GM12864 (cell line): ENCODE measurements around the gene CFAP46.

Experiments used
- DNase-seq: peaks from one replicate; pipeline ENCODE4 v3.0.0-alpha.2; 2011; ENCODE audit warnings: low read depth
- H3K4me3 ChIP-seq: 2 replicates; pipeline ENCODE4 v1.5.1; 2011; ENCODE audit warnings: mild to moderate bottlenecking, low read depth, low read length, control low read depth
- TF ChIP-seq, protein P1 (sequence below): IDR thresholded peaks from 2 replicates; pipeline ENCODE4 v1.5.1; 2011; ENCODE audit warnings: low read depth, mild to moderate bottlenecking, moderate library complexity, low read length, control low read depth, inconsistent platforms; ENCODE audit errors: missing control alignments

CFAP46 gene

GRCh38 chr10:132885451-132886210, 56.7 kb downstream of the CFAP46 start:
- TF ChIP-seq, protein P1, sequence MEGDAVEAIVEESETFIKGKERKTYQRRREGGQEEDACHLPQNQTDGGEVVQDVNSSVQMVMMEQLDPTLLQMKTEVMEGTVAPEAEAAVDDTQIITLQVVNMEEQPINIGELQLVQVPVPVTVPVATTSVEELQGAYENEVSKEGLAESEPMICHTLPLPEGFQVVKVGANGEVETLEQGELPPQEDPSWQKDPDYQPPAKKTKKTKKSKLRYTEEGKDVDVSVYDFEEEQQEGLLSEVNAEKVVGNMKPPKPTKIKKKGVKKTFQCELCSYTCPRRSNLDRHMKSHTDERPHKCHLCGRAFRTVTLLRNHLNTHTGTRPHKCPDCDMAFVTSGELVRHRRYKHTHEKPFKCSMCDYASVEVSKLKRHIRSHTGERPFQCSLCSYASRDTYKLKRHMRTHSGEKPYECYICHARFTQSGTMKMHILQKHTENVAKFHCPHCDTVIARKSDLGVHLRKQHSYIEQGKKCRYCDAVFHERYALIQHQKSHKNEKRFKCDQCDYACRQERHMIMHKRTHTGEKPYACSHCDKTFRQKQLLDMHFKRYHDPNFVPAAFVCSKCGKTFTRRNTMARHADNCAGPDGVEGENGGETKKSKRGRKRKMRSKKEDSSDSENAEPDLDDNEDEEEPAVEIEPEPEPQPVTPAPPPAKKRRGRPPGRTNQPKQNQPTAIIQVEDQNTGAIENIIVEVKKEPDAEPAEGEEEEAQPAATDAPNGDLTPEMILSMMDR = no peak
- DNase-seq = no peak
- no peak overlapping the region for H3K4me3 ChIP-seq

- DNase-seq = no peak
- TF ChIP-seq, protein P1 = no peak
These were observed 57.6 kb downstream of the CFAP46 start for GRCh38 chr10:132884691-132885271.

GRCh38 chr10:132884041-132884440, 58.3 kb downstream of the CFAP46 start:
- no peak overlapping the region for H3K4me3 ChIP-seq
- TF ChIP-seq, protein P1 = no peak
- DNase-seq = no peak

More at GRCh38 chr10:132884691-132885271, 57.6 kb downstream of the CFAP46 start:
- no peak overlapping the region for H3K4me3 ChIP-seq

DNA sequence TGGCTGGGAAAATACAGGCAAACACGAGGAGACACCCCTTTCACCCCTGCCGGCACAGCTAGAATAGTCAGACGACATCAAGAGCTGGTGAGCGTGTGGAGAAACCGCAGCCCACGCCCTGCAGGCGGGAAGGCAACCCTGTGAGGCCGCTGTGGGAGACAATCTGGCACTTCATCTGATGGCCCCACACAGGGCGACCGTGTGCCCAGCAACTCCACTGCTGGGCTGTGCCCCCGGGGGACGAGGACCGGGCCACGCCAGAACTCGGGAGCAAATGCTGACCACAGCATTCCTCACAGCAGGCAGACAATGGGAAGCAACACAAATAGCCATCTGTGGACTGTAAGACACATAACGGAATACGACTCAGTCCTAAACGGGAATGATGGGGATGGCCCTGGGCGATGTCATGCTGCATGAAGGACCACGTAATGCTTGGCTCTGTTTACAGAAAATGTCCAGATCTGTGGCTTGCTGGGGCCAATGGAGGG, 58.9 kb downstream of the CFAP46 start:
- DNase-seq = no peak
- H3K4me3 ChIP-seq = no peak overlapping the region
- TF ChIP-seq, protein P1 = no peak

DNA sequence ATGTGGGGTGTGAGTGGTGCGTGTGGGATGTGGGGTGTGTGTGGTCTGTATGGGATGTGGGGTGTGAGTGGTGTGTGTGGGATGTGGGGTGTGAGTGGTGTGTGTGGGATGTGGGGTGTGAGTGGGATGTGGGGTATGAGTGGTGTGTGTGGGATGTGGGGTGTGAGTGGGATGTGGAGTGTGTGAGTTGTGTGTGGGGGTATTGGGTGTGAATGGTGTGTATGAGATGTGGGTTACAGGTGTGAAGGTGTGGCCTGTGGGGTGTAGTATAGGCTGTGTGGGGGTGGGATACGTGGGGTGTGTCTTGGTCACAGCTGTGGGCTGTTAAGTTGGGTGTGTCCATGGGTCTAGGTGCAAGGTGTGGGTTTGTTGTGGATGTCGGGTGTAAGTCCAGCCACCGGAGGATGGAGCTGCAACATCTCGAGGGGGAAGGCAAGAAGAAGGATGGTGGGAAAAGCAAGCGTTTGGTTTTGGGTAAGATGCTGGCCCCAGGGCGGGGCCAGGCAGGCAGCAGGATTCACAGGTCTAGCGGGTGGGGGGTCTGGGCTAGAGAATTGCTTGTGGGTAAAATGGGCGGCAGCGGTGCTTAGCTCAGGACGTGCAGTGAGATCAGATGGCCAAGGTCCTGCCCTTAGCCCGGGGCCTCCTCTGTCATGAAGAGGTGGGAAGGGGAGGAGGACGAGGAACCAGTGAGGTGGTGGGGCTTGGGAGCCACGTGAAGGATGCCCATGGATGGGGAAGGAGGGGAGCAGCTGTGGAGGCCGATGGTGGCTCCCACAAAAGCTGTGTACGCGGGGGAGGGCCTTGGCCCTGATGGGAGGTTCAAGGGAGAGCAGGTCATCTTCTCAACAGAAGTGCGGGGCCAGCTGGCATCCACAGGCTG, 60.1 kb downstream of the CFAP46 start:
- no peak for DNase-seq
- H3K4me3 ChIP-seq = no peak overlapping the region
- TF ChIP-seq, protein P1 = no peak

- no peak overlapping the region for H3K4me3 ChIP-seq
- TF ChIP-seq, protein P1 = no peak
- DNase-seq = no peak
These were observed 61.0 kb downstream of the CFAP46 start for GRCh38 chr10:132881186-132881920.
